ENCODE measurements around the gene DLGAP1. TPM values are rescaled to one million over a fixed set of nuclear protein-coding genes. Genes with fewer than 3 reads are reported as not detected.

Gene DLGAP1
- total and polyA plus RNA-seq, 2 of the 8 experiments (the other 6 are each of a cell fraction or from before 2014, with no cell fraction given) = 11.8 to 16.9 TPM

GRCh38 chr18:4292696-4293095 lies 162.4 kb downstream of the DLGAP1 start:
- H2BK12ac ChIP-seq (ENCODE audit: low read depth, low read length) = no peak overlapping the region
- H3K36me3 ChIP-seq (ENCODE audit: control insufficient read depth in 2 of 4, insufficient read depth in 4 of 4, low read length in 3 of 4) = no peaks in the 10 kb centered on the region
- no peak overlapping the region for H4K91ac ChIP-seq (replicated peaks; ENCODE audit: insufficient read length, low read length)
- no peak overlapping the region for H3K4ac ChIP-seq (replicated peaks; ENCODE audit: insufficient read length, low read depth, low read length)
- no peak overlapping the region for H2AFZ ChIP-seq (ENCODE audit: low read length)
- H4K20me1 ChIP-seq (replicated peaks in 1 of 2; ENCODE audit: control insufficient read depth in 1 of 2, insufficient read depth in 2 of 2, low read length in 2 of 2) = peaks cover 0 to 1% of the 10 kb centered on the region in 2 experiments
- no peak overlapping the region for H3K56ac ChIP-seq (replicated peaks; ENCODE audit: insufficient read length, low read depth, low read length)
- ChIA-PET CTCF (ENCODE audit: partially characterized antibody) (no interaction called here), POLR2A (ENCODE audit: partially characterized antibody) (no interaction called here)
- no peak overlapping the region for H3K4me2 ChIP-seq (ENCODE audit: insufficient read depth in 1 of 2, low read depth in 2 of 2, low read length in 2 of 2)
- no peaks in the 10 kb centered on the region for H3K23me2 ChIP-seq (ENCODE audit: low read depth, low read length)
- no peak overlapping the region for H4K5ac ChIP-seq (ENCODE audit: insufficient read length, low read depth, low read length)
- no peak overlapping the region for H3K14ac ChIP-seq (ENCODE audit: insufficient read length)
- FAIRE-seq (no peak), DNase-seq (ENCODE audit: low read depth in 1 of 2, low spot score in 2 of 2) (no peak)
- no peak overlapping the region for H2BK120ac ChIP-seq (replicated peaks; ENCODE audit: low read depth, low read length)
- no peak overlapping the region for H3K18ac ChIP-seq (ENCODE audit: extremely low read depth, low read length)
- no peak overlapping the region for H3K9ac ChIP-seq (replicated peaks in 1 of 4; ENCODE audit: extremely low read depth in 1 of 4, low read depth in 3 of 4, low read length in 3 of 4)
- no peak overlapping the region for H3K23ac ChIP-seq (ENCODE audit: insufficient read length)
- WGBS, 2 experiments (ENCODE audit: extremely low coverage in 1 of 2, insufficient coverage in 1 of 2, insufficient read length in 1 of 2, insufficient replicate concordance in 2 of 2, low coverage in 1 of 2, low lambda C conversion rate in 2 of 2, missing lambda C conversion rate in 1 of 2) = 98% methylated on average over 2 of the region's 2 CpGs; no CpG with 5 or more reads in 1 of the 2 experiments
- H3K9me3 ChIP-seq (ENCODE audit: insufficient read depth in 2 of 2, low read depth in 1 of 2, low read length in 1 of 2) = no peaks in the 10 kb centered on the region
- no peak overlapping the region for H4K8ac ChIP-seq (ENCODE audit: extremely low read depth, insufficient read depth, low read length)
- no peak overlapping the region for H2BK20ac ChIP-seq (ENCODE audit: low read length)
- no peaks in the 10 kb centered on the region for H3K79me1 ChIP-seq (ENCODE audit: low read depth, low read length)
- no peak overlapping the region for H3K4me3 ChIP-seq (ENCODE audit: extremely low read depth in 1 of 4, insufficient read depth in 2 of 4, low read depth in 3 of 4, low read length in 4 of 4)
- no peak overlapping the region for H2AK5ac ChIP-seq (ENCODE audit: low read depth, low read length)
- peaks cover 0 to 3% of the 10 kb centered on the region in 2 experiments; a peak in 2 of 4 replicates for H3K79me2 ChIP-seq (ENCODE audit: control insufficient read depth in 1 of 2, insufficient read depth in 2 of 2, low read length in 2 of 2)
- no peaks in the 10 kb centered on the region for H3K4me1 ChIP-seq (replicated peaks in 1 of 4; ENCODE audit: control insufficient read depth in 3 of 4, insufficient read depth in 4 of 4, low read length in 3 of 4)
- no peaks in the 10 kb centered on the region for H3K27me3 ChIP-seq (replicated peaks in 1 of 4; ENCODE audit: control insufficient read depth in 3 of 4, extremely low read depth in 1 of 4, insufficient read depth in 3 of 4, low read length in 3 of 4)
- H2BK15ac ChIP-seq (ENCODE audit: low read length) = no peak overlapping the region
- no peak overlapping the region for H3K27ac ChIP-seq (ENCODE audit: low read depth, low read length)
- H2BK5ac ChIP-seq (ENCODE audit: low read depth, low read length) = no peak overlapping the region
- TF ChIP-seq RNF2 (IDR thresholded peaks at IDR 0.05; ENCODE audit: borderline replicate concordance, low read depth, low read length, missing control alignments, poor library complexity, severe bottlenecking) (no peak), USF2 (IDR thresholded peaks at IDR 0.05; ENCODE audit: low read length) (no peak), ATF2 (IDR thresholded peaks at IDR 0.05; ENCODE audit: low read length) (no peak), NANOG (IDR thresholded peaks at IDR 0.05; ENCODE audit: insufficient read depth, low read depth, low read length, poor library complexity, severe bottlenecking) (no peak), POLR2A (IDR thresholded peaks at IDR 0.05; ENCODE audit: control extremely low read depth in 1 of 2, low read depth in 2 of 2, low read length in 2 of 2) (no peak), TAF1 (IDR thresholded peaks at IDR 0.05; ENCODE audit: low read depth, low read length) (no peak), TEAD4 (IDR thresholded peaks at IDR 0.05; ENCODE audit: low read depth, low read length) (no peak), KDM1A (IDR thresholded peaks at IDR 0.05; ENCODE audit: borderline replicate concordance, low read length) (no peak), BRCA1 (IDR thresholded peaks at IDR 0.05; ENCODE audit: low read depth, low read length) (no peak), EP300 (IDR thresholded peaks at IDR 0.05; ENCODE audit: borderline replicate concordance in 1 of 2, low read depth in 2 of 2, low read length in 2 of 2) (no peak), HDAC2 (IDR thresholded peaks at IDR 0.05; ENCODE audit: borderline replicate concordance in 1 of 2, low read depth in 2 of 2, low read length in 2 of 2) (no peak)
